OCI-LY7 (cell line): ENCODE results near the gene PACSIN2.

ENCODE experiments used
- EZH2phosphoT487 ChIP-seq: fragments of 200-600 bp; sonication (generic); IDR thresholded peaks from 2 replicates; pipeline ENCODE4 v1.6.1; 2018; ENCODE audit warnings: low read depth, borderline replicate concordance, mild to moderate bottlenecking, mixed run types, antibody characterized with exemption, low read length, moderate library complexity, mixed read lengths
- TF ChIP-seq, protein P1 (sequence below): fragments of 200-600 bp; sonication (generic); conservative IDR thresholded peaks from 2 replicates; pipeline ENCODE4 v1.5.1; 2014; ENCODE audit warnings: mild to moderate bottlenecking, antibody characterized with exemption, low read length, moderate library complexity, mixed read lengths

DNA sequence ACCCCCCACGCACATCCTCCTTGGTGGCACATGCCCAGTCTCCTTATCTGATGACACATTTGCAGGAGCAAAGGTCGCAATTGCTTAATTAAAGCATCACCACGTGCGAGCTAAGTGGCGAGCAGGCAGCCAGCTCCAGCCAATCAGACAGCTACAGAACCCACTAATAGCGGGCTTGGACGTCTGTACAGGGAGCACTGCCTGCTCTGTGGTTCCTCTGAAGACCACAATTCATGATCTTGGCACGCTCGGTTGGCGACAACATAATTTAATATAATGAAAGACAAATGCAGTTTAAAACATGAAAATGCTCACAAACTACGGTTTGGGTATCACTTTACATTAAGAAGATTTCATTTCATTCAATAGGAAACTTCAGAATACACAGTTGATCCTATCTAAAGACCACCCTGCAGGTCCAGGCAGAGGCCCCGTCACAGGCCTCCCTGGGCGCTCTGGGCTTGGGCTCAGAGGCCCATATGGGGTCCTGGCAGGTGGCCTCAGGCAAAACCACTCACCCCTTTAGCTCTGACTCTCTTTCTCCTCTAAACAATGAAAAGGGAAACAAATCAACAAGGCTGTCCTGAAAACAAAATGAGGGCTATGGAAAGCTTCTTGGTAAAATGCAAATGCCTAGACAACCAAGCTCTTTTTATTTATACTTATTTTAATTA, 10.4 kb downstream of the PACSIN2 start:
- TF ChIP-seq, protein P1, sequence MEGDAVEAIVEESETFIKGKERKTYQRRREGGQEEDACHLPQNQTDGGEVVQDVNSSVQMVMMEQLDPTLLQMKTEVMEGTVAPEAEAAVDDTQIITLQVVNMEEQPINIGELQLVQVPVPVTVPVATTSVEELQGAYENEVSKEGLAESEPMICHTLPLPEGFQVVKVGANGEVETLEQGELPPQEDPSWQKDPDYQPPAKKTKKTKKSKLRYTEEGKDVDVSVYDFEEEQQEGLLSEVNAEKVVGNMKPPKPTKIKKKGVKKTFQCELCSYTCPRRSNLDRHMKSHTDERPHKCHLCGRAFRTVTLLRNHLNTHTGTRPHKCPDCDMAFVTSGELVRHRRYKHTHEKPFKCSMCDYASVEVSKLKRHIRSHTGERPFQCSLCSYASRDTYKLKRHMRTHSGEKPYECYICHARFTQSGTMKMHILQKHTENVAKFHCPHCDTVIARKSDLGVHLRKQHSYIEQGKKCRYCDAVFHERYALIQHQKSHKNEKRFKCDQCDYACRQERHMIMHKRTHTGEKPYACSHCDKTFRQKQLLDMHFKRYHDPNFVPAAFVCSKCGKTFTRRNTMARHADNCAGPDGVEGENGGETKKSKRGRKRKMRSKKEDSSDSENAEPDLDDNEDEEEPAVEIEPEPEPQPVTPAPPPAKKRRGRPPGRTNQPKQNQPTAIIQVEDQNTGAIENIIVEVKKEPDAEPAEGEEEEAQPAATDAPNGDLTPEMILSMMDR = no peak
- TF ChIP-seq EZH2phosphoT487 = no peak
